ENCODE data around the gene DMRTC2. TPM values are rescaled to one million over a fixed set of nuclear protein-coding genes. Genes with fewer than 3 reads are reported as not detected.

The DMRTC2 gene
- total RNA-seq: not detected in 2 replicates

DNA sequence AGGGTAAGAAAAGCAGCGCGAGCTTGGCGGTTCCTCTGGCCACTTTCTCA lies at the start of gene DMRTC2:
DMRTC2 (plus strand) TSS at position 42 of the 50 bp plus-strand sequence. CDS start 2,387 bp downstream, outside the sequence.

DNA sequence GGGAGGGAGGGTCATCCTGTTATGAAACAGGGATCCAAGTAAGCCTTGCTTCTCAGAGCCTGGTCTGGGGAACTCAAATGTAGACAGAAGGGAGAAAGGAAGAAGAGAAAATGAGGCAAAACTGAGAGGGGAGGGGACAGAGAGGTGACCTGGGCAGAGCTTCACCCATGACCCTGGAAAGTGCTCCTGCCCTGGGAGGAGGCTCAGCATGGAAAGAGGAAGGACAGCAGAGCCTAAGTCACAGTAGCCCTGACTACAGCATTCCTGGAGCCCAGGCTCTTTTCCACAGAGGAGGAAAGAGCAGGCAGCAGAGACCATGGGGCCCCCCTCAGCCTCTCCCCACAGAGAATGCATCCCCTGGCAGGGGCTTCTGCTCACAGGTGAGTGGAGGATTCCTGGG lies 48.5 kb upstream of the DMRTC2 start, which contains the start of gene CEACAM3:
CEACAM3 (plus strand) TSS at position 226 of the 400 bp plus-strand sequence; CDS start at position 317, 91 bp downstream.

DNA sequence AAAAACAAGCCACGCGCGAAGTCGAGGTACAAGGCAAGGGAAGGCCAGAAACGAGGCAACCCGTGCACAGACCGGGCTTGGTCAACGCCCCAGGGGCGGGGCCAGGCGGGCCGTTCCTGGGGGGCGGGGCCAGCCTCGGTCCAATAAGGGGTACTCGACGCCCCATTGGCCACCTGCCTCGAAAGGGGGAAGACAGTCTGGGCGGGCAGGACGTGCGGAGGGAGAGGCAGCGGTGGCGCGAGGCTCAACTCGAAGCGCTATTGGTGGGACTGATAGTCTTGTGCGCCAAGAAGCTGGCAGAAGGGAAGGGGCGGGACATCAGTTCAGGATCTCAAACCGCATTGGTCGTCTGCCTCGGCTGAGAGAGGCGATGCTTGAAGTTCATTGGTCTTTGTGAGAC lies 241 bp upstream of the DMRTC2 start, which contains the start of gene LYPD4:
LYPD4 (minus strand) TSS at position 83 of the 400 bp plus-strand sequence. CDS start 5,398 bp downstream, outside the sequence.

DNA sequence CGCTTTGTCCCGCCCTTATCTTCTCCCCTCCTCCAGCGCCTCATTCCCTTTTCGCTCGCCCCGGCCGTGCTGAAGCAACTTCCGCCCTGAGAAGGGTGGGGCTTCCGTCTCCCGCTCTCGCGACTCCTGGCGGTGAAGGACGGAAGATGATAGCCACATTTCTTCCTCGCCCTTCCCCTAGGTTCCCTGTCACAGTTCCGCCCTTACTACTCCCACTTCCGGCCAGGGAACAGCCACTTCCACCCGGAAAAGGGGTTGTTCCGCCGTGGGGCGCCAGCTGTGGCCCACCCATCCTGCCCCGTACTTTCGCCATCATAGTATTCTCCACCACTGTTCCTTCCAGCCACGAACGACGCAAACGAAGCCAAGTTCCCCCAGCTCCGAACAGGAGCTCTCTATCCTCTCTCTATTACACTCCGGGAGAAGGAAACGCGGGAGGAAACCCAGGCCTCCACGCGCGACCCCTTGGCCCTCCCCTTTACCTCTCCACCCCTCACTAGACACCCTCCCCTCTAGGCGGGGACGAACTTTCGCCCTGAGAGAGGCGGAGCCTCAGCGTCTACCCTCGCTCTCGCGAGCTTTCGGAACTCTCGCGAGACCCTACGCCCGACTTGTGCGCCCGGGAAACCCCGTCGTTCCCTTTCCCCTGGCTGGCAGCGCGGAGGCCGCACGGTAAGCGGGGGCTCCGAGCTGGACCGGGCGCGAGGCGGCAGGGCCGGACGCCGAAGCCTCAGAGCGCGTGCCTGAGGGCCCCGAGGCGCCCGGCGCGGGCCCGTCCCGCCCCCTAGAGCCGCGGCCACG lies 15.0 kb downstream of the DMRTC2 start, which contains the start of gene RPS19:
RPS19 (plus strand) TSS at position 638 of the 801 bp plus-strand sequence. CDS start 520 bp downstream, outside the sequence.

DNA sequence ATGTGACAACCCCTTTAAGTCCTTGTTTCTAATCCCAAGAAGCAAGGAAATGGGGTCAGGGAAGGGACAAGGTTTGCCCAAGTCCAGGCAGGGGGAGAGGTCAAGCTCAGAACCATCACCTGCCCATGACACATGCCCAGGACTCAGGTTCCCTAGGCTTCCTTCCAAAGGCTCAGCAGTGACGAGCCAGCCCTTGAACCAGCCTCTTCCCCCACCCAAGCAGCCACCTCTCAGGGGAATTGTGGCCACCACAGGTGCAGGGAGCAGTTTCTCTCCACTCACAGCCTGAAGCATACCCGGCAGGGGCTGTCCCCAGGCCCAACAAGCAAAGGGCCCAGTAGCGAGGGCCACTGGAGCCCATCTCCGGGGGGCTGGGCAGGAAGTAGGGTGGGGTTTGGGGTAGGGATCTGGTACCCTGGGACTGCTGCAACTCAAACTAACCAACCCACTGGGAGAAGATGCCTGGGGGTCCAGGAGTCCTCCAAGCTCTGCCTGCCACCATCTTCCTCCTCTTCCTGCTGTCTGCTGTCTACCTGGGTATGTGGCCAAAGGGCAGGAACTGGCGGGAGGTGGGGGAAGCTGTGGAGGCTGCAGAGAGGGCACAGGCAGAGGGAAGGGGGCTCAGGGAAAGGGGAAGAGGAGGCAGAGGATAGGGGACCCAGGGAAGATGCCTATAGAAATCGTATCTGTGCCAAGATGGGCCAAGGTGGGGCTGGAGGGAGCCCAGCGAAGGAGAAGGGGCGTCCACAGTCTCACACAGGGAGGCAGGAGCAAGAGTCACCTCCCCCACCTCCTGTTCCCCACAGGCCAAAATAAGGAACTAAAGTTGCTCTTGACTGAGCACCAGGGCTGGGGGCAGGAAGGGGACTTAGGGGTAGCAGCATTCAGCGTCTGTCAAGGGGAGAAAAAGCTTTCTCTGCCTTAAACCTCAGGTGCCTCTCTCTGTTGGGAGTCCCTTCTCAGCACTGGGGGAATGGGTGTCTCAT lies 32.3 kb downstream of the DMRTC2 start, which contains the start of gene CD79A:
CD79A (plus strand) TSS at position 433 of the 986 bp plus-strand sequence; CDS start at position 459, 26 bp downstream.

GRCh38 chr19:41882568-41883462 lies 38.0 kb downstream of the DMRTC2 start, which contains the start of gene ARHGEF1:
Gene ARHGEF1 (plus strand): TSS chr19:41883184. CDS start chr19:41888083, 4,899 bp downstream.

Other genes starting within 250 kb of the DMRTC2 start
- not detected in 2 replicates for gene CEACAM4, start 218.0 kb upstream of the DMRTC2 start, total RNA-seq
- 0.34 and 2.2 TPM in 2 replicates for gene CEACAM7, start 156.8 kb upstream of the DMRTC2 start, total RNA-seq
- gene CEACAM5, start 136.4 kb upstream of the DMRTC2 start, total RNA-seq: 2.4 and 8.3 TPM in 2 replicates
- gene CEACAM6, start 89.5 kb upstream of the DMRTC2 start, total RNA-seq: 9.6 and 23.3 TPM in 2 replicates
- 0.07 TPM in 1 of 2 replicates, not detected in the other for gene CEACAM3, start 48.5 kb upstream of the DMRTC2 start, total RNA-seq
- gene LYPD4, start 359 bp upstream of the DMRTC2 start, total RNA-seq: not detected in 2 replicates
- 918 and 1,104 TPM in 2 replicates for gene RPS19, start 15.2 kb downstream of the DMRTC2 start, total RNA-seq
- gene CD79A, start 32.2 kb downstream of the DMRTC2 start, total RNA-seq: 0.07 TPM in 1 of 2 replicates, not detected in the other
- 27.3 and 30.3 TPM in 2 replicates for gene ARHGEF1, start 38.1 kb downstream of the DMRTC2 start, total RNA-seq
- gene ERFL, start 83.4 kb downstream of the DMRTC2 start, total RNA-seq: under 0.01 and 0.14 TPM in 2 replicates
- 45.1 TPM in 2 replicates for gene RABAC1, start 114.3 kb downstream of the DMRTC2 start, total RNA-seq
- gene ATP1A3, start 149.2 kb downstream of the DMRTC2 start, total RNA-seq: under 0.01 and 0.14 TPM in 2 replicates
- gene GRIK5, start 225.2 kb downstream of the DMRTC2 start, total RNA-seq: 0.28 and 0.34 TPM in 2 replicates
- 11.6 and 18.8 TPM in 2 replicates for gene ZNF574, start 231.1 kb downstream of the DMRTC2 start, total RNA-seq